H1 (cell line): ENCODE results near the gene TEKT5. TPM values are rescaled to one million over a fixed set of nuclear protein-coding genes. Genes with fewer than 3 reads are reported as not detected.
"Not testable (repeated sequence)": the region's sequence is repeated elsewhere in the genome, so short reads cannot be mapped to it uniquely, and the experiment has no call there.

Experiments
- CTCF ChIA-PET: fragments of 300-600 bp; sonication (Branson Sonifier 250); formaldehyde crosslinking; loops from one replicate; lab custom pipeline; 2021; ENCODE audit not compliant: partially characterized antibody; lab: Charles Lee
- POLR2A ChIA-PET: fragments of 300-600 bp; sonication (Branson Sonifier 250); formaldehyde crosslinking; loops from one replicate; lab custom pipeline; 2021; ENCODE audit warnings: inconsistent platforms; ENCODE audit not compliant: partially characterized antibody; lab: Charles Lee
- DNase-seq, 2 experiments: peaks; one replicate each; pipeline versions ENCODE4 v3.0.0 to v3.0.0-alpha.2; 2010 to 2022; ENCODE audit warnings: low spot score in 2 of 2, low read depth in 1 of 2, mixed read lengths in 1 of 2
- FAIRE-seq: peaks from 2 replicates; lab custom pipeline; 2011; peaks lifted over from hg19 to GRCh38; lab: Jason Lieb, UNC
- H2AFZ ChIP-seq: 2 replicates; pipeline ENCODE4 v1.8.1; 2012; ENCODE audit warnings: low read length, inconsistent platforms
- H2AK5ac ChIP-seq: 2 replicates; pipeline ENCODE4 v1.6.1; 2013; ENCODE audit warnings: low read depth, low read length
- H2BK120ac ChIP-seq: replicated peaks from 2 replicates; pipeline ENCODE3; 2013; ENCODE audit warnings: low read depth, low read length, inconsistent platforms
- H2BK12ac ChIP-seq: 2 replicates; pipeline ENCODE4 v1.6.1; 2013; ENCODE audit warnings: low read depth, low read length
- H2BK15ac ChIP-seq: 2 replicates; pipeline ENCODE4 v1.6.1; 2013; ENCODE audit warnings: low read length
- H2BK20ac ChIP-seq: 2 replicates; pipeline ENCODE4 v1.6.1; 2013; ENCODE audit warnings: low read length
- H2BK5ac ChIP-seq: 2 replicates; pipeline ENCODE4 v1.6.1; 2013; ENCODE audit warnings: low read depth, low read length
- H3K14ac ChIP-seq: 2 replicates; pipeline ENCODE4 v1.6.1; 2013; ENCODE audit warnings: inconsistent platforms; ENCODE audit not compliant: insufficient read length
- H3K18ac ChIP-seq: 2 replicates; pipeline ENCODE4 v1.6.1; 2013; ENCODE audit warnings: low read length; ENCODE audit errors: extremely low read depth
- H3K23ac ChIP-seq: 2 replicates; pipeline ENCODE4 v1.6.1; 2013; ENCODE audit warnings: inconsistent platforms; ENCODE audit not compliant: insufficient read length
- H3K23me2 ChIP-seq: 2 replicates; pipeline ENCODE4 v1.6.1; 2013; ENCODE audit warnings: low read depth, low read length
- H3K27ac ChIP-seq: 2 replicates; pipeline ENCODE4 v1.6.1; 2011; ENCODE audit warnings: low read depth, low read length, inconsistent platforms
- H3K27me3 ChIP-seq, 4 experiments: replicated peaks in 1 of 4; 1 replicate in 1 of 4; 2 replicates in 3 of 4; pipeline versions ENCODE4 v1.6.1 to v1.8.1; 2011 to 2013; ENCODE audit warnings: low read length in 3 of 4, mild to moderate bottlenecking in 3 of 4, inconsistent platforms in 2 of 4, mixed read lengths in 2 of 4, moderate library complexity in 1 of 4; ENCODE audit not compliant: control insufficient read depth in 3 of 4, insufficient read depth in 3 of 4; ENCODE audit errors: extremely low read depth in 1 of 4
- H3K36me3 ChIP-seq, 4 experiments: 2 replicates each; pipeline versions ENCODE4 v1.6.1 to v1.8.1; 2011 to 2013; ENCODE audit warnings: mild to moderate bottlenecking in 4 of 4, low read length in 3 of 4, moderate library complexity in 2 of 4, control low read depth in 1 of 4, inconsistent platforms in 1 of 4; ENCODE audit not compliant: insufficient read depth in 4 of 4, control insufficient read depth in 2 of 4
- H3K4ac ChIP-seq: replicated peaks from 2 replicates; pipeline ENCODE3; 2013; ENCODE audit warnings: low read length, low read depth, mixed read lengths, inconsistent platforms; ENCODE audit not compliant: insufficient read length
- H3K4me1 ChIP-seq, 4 experiments: replicated peaks in 1 of 4; 1 replicate in 1 of 4; 2 replicates in 3 of 4; pipeline versions ENCODE4 v1.6.1 to v1.8.1; 2011 to 2013; ENCODE audit warnings: low read length in 3 of 4, inconsistent platforms in 2 of 4, mixed read lengths in 1 of 4; ENCODE audit not compliant: insufficient read depth in 4 of 4, control insufficient read depth in 3 of 4
- H3K4me2 ChIP-seq, 2 experiments: 2 replicates each; pipeline versions ENCODE4 v1.6.1 to v1.8.1; 2011 to 2013; ENCODE audit warnings: low read depth in 2 of 2, low read length in 2 of 2, control low read depth in 1 of 2, inconsistent platforms in 1 of 2, mild to moderate bottlenecking in 1 of 2; ENCODE audit not compliant: insufficient read depth in 1 of 2
- H3K4me3 ChIP-seq, 4 experiments: fragments of 200-600, 300-600 bp in 1 of 4; sonication (generic), shearing (Covaris generic), sonication (Bioruptor Twin) in 1 of 4; 2 replicates each; pipeline versions ENCODE4 v1.5.1 to v1.8.1; 2011 to 2016; ENCODE audit warnings: low read length in 4 of 4, low read depth in 3 of 4, control low read depth in 2 of 4, inconsistent platforms in 2 of 4, mild to moderate bottlenecking in 2 of 4, mixed read lengths in 1 of 4, moderate library complexity in 1 of 4; ENCODE audit not compliant: insufficient read depth in 2 of 4; ENCODE audit errors: extremely low read depth in 1 of 4
- H3K56ac ChIP-seq: replicated peaks from 2 replicates; pipeline ENCODE3; 2013; ENCODE audit warnings: low read depth, mild to moderate bottlenecking, mixed read lengths, low read length, inconsistent platforms; ENCODE audit not compliant: insufficient read length
- H3K79me1 ChIP-seq: 2 replicates; pipeline ENCODE4 v1.6.1; 2013; ENCODE audit warnings: low read depth, low read length, control low read depth
- H3K79me2 ChIP-seq, 2 experiments: 2 replicates each; pipeline versions ENCODE4 v1.6.1 to v1.8.1; 2012 to 2013; ENCODE audit warnings: low read length in 2 of 2, mild to moderate bottlenecking in 2 of 2, inconsistent platforms in 1 of 2; ENCODE audit not compliant: insufficient read depth in 2 of 2, control insufficient read depth in 1 of 2
- H3K9ac ChIP-seq, 4 experiments: replicated peaks in 1 of 4; 1 replicate in 1 of 4; 2 replicates in 3 of 4; pipeline versions ENCODE4 v1.6.1 to v1.8.1; 2011 to 2013; ENCODE audit warnings: low read depth in 3 of 4, low read length in 3 of 4, control low read depth in 2 of 4, mild to moderate bottlenecking in 2 of 4, moderate library complexity in 2 of 4, inconsistent platforms in 1 of 4; ENCODE audit errors: extremely low read depth in 1 of 4
- H3K9me3 ChIP-seq, 2 experiments: 2 replicates each; pipeline versions ENCODE4 v1.6.1 to v1.8.1; 2012 to 2013; ENCODE audit warnings: mild to moderate bottlenecking in 2 of 2, moderate library complexity in 2 of 2, control low read depth in 1 of 2, inconsistent platforms in 1 of 2, low read depth in 1 of 2, low read length in 1 of 2, mixed read lengths in 1 of 2; ENCODE audit not compliant: insufficient read depth in 2 of 2
- H4K20me1 ChIP-seq, 2 experiments: replicated peaks in 1 of 2; 2 replicates each; pipeline versions ENCODE3 to v1.8.1; 2011 to 2013; ENCODE audit warnings: inconsistent platforms in 2 of 2, low read length in 2 of 2, mild to moderate bottlenecking in 1 of 2; ENCODE audit not compliant: insufficient read depth in 2 of 2, control insufficient read depth in 1 of 2
- H4K5ac ChIP-seq: 2 replicates; pipeline ENCODE4 v1.6.1; 2013; ENCODE audit warnings: low read length, low read depth, mixed read lengths, inconsistent platforms; ENCODE audit not compliant: insufficient read length
- H4K8ac ChIP-seq: 2 replicates; pipeline ENCODE4 v1.8.0; 2013; ENCODE audit warnings: mild to moderate bottlenecking, moderate library complexity, low read length, inconsistent platforms; ENCODE audit not compliant: insufficient read depth; ENCODE audit errors: extremely low read depth
- H4K91ac ChIP-seq: replicated peaks from 2 replicates; pipeline ENCODE3; 2013; ENCODE audit warnings: low read length, mixed read lengths, inconsistent platforms; ENCODE audit not compliant: insufficient read length
- WGBS, 2 experiments: shearing (Covaris generic) in 1 of 2; methylation state at CpG; one replicate each; pipeline versions ENCODE4 v1.1.6 to v1.1.7; 2013 to 2015; ENCODE audit warnings: low lambda C conversion rate in 2 of 2, mixed read lengths in 2 of 2, inconsistent platforms in 1 of 2, low coverage in 1 of 2, missing lambda C conversion rate in 1 of 2; ENCODE audit not compliant: insufficient replicate concordance in 2 of 2, insufficient coverage in 1 of 2, insufficient read length in 1 of 2; ENCODE audit errors: extremely low coverage in 1 of 2, missing lambda C conversion rate in 1 of 2; 5-methylcytosine and 5-hydroxymethylcytosine counted together
- polyA plus RNA-seq, 7 experiments: library from polyadenylated mRNA; depleted of rRNA in 3 of 7; stranded (reverse) in 5 of 7; unstranded in 2 of 7; fragments of >200 nt in 5 of 7; fragments of 200-250 nt in 2 of 7; gene quantifications; 1 replicate in 5 of 7; 2 replicates in 1 of 7; 4 replicates in 1 of 7; pipeline versions ENCODE4 v1.2.1 to v1.2.3, GENCODE V29; 2011 to 2013; ENCODE audit warnings: missing spikeins in 2 of 7, mixed read lengths in 2 of 7
- total RNA-seq: library from RNA; stranded (reverse); fragmentation: NEBNext Ultra II Directional; extraction: Animal tissue kit (Norgen Biotek cat#: 25700); gene quantifications from 2 replicates; pipeline ENCODE4 v1.2.1, GENCODE V29; 2021

TEKT5 gene
- total and polyA plus RNA-seq, 2 of the 8 experiments (the other 6 are each of a cell fraction or from before 2014, with no cell fraction given) = 0.95 TPM; not detected in 1

DNA sequence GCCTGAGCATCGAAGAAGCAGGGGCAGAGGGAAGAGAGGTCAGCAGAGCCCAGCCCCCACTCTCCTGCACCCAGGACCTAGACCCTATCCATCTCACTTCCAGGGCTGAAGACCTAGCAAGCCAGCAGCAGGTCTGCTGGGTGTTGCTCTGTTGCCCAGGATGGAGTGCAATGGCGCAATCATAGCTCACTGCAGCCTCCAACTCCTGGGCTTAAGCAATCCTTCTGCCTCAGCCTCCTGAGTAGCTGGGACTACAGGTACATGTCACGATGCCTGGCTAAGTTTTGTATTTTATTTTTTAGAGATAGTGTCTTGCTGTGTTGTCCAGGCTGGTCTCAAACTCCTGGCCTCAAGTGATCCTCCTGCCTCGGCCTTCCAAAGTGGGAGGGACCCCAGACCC is 61.3 kb downstream of the TEKT5 start:
- FAIRE-seq, H3K18ac ChIP-seq, DNase-seq, H3K9me3 ChIP-seq, H3K56ac ChIP-seq, H3K79me2 ChIP-seq, H2AK5ac ChIP-seq, H3K4me1 ChIP-seq, H2AFZ ChIP-seq, H2BK15ac ChIP-seq, H3K36me3 ChIP-seq, H2BK12ac ChIP-seq, H2BK5ac ChIP-seq, H3K14ac ChIP-seq, H4K91ac ChIP-seq, H4K20me1 ChIP-seq, H3K4me2 ChIP-seq, H3K79me1 ChIP-seq, H3K27me3 ChIP-seq, H4K5ac ChIP-seq, H4K8ac ChIP-seq, H3K4ac ChIP-seq, H3K9ac ChIP-seq, H2BK120ac ChIP-seq, H3K23ac ChIP-seq, H3K23me2 ChIP-seq, H3K27ac ChIP-seq, H2BK20ac ChIP-seq, H3K4me3 ChIP-seq: not testable (repeated sequence)
- ChIA-PET POLR2A (interaction anchor here (0.8 kb wide), 1 partner anchor 14 kb away, joined by 3 read pairs; no protein-coding TSS in a partner anchor), CTCF (interaction anchor here (0.9 to 2.1 kb wide), 2 partner anchors 54 to 103 kb away, joined by 3 to 4 read pairs; no protein-coding TSS in a partner anchor)
- WGBS, 2 experiments = 84% methylated on average over 4 of the region's 4 CpGs; no CpG with 5 or more reads in 1 of the 2 experiments
